Neural cell (in vitro differentiated cells): ENCODE results near the gene THADA. TPM values are rescaled to one million over a fixed set of nuclear protein-coding genes. Genes with fewer than 3 reads are reported as not detected.

Source experiments
- H2AFZ ChIP-seq: fragments of 200-600, 300-800 bp; sonication (generic), shearing (Covaris generic); 2 replicates; pipeline ENCODE4 v1.6.0; 2014; ENCODE audit warnings: low read depth, mild to moderate bottlenecking, antibody characterized with exemption, low read length, moderate library complexity
- H3F3A ChIP-seq: fragments of 200-600 bp; shearing (Covaris generic); 2 replicates; pipeline ENCODE4 v1.6.1; 2016; ENCODE audit warnings: mild to moderate bottlenecking, moderate library complexity, mixed read lengths, antibody characterized with exemption, low read length; ENCODE audit not compliant: insufficient read depth, poor library complexity, severe bottlenecking
- H3K27ac ChIP-seq: fragments of 200-600, 300-800 bp; sonication (generic), shearing (Covaris generic); 2 replicates; pipeline ENCODE4 v1.5.1; 2014; ENCODE audit warnings: mild to moderate bottlenecking, low read length, moderate library complexity
- H3K27me3 ChIP-seq: fragments of 300-800, 200-600 bp; sonication (generic), shearing (Covaris generic); 2 replicates; pipeline ENCODE4 v1.6.0; 2014; ENCODE audit warnings: mild to moderate bottlenecking, low read depth, low read length, moderate library complexity; ENCODE audit not compliant: insufficient read depth
- H3K36me3 ChIP-seq: fragments of 300-800, 200-600 bp; sonication (generic), shearing (Covaris generic); 2 replicates; pipeline ENCODE4 v1.5.1; 2014; ENCODE audit warnings: mild to moderate bottlenecking, antibody characterized with exemption, low read length, moderate library complexity; ENCODE audit not compliant: insufficient read depth
- H3K4me2 ChIP-seq: fragments of 300-800, 200-600 bp; sonication (generic), shearing (Covaris generic); 2 replicates; pipeline ENCODE4 v1.6.0; 2014; ENCODE audit warnings: mild to moderate bottlenecking, low read length
- H3K4me3 ChIP-seq: fragments of 300-800, 200-600 bp; sonication (generic), shearing (Covaris generic); 2 replicates; pipeline ENCODE4 v1.5.1; 2014; ENCODE audit warnings: mild to moderate bottlenecking, low read length, moderate library complexity
- H3K79me2 ChIP-seq: fragments of 200-600 bp; shearing (Covaris generic); replicated peaks from 2 replicates; pipeline ENCODE4 v1.6.0; 2014; ENCODE audit warnings: mild to moderate bottlenecking, low read length, moderate library complexity; ENCODE audit not compliant: insufficient read depth
- H3K9ac ChIP-seq: fragments of 300-800, 200-600 bp; sonication (generic), shearing (Covaris generic); 2 replicates; pipeline ENCODE4 v1.6.1; 2016; ENCODE audit warnings: mild to moderate bottlenecking, low read length, mixed read lengths
- H3K9me2 ChIP-seq: fragments of 200-600 bp; shearing (Covaris generic); 2 replicates; pipeline ENCODE4 v1.6.1; 2016; ENCODE audit warnings: mild to moderate bottlenecking, low read length, mixed read lengths; ENCODE audit not compliant: insufficient read depth
- H3K9me3 ChIP-seq: fragments of 200-600, 300-800 bp; sonication (generic), shearing (Covaris generic); 2 replicates; pipeline ENCODE4 v1.6.1; 2016; ENCODE audit warnings: mild to moderate bottlenecking, mixed run types, low read length, moderate library complexity, mixed read lengths
- H4K20me1 ChIP-seq: fragments of 200-600 bp; shearing (Covaris generic); 2 replicates; pipeline ENCODE4 v1.6.1; 2016; ENCODE audit warnings: mild to moderate bottlenecking, mixed run types; ENCODE audit not compliant: insufficient read depth
- CTCF ChIP-seq: fragments of 450-650 bp; IDR thresholded peaks from 2 replicates; pipeline ENCODE4 v1.5.1; 2014; ENCODE audit warnings: antibody characterized with exemption, mild to moderate bottlenecking, moderate library complexity; ENCODE audit not compliant: poor library complexity, severe bottlenecking
- EP300 ChIP-seq: fragments of 450-650 bp; conservative IDR thresholded peaks from 2 replicates; pipeline ENCODE4 v1.6.1; 2014; ENCODE audit warnings: antibody characterized with exemption, mild to moderate bottlenecking, moderate library complexity; ENCODE audit not compliant: poor library complexity, severe bottlenecking
- EZH2 ChIP-seq: fragments of 200-600, 300-800 bp; shearing (Covaris generic), sonication (generic); IDR thresholded peaks from 2 replicates; pipeline ENCODE4 v1.6.1; 2014; ENCODE audit warnings: antibody characterized with exemption, low read length, borderline replicate concordance, mild to moderate bottlenecking; ENCODE audit not compliant: insufficient read depth, poor library complexity, severe bottlenecking
- MXI1 ChIP-seq: fragments of 450-650 bp; conservative IDR thresholded peaks from 2 replicates; pipeline ENCODE4 v1.6.1; 2014; ENCODE audit warnings: antibody characterized with exemption, mild to moderate bottlenecking; ENCODE audit not compliant: poor library complexity, severe bottlenecking
- POLR2AphosphoS5 ChIP-seq: IDR thresholded peaks from 2 replicates; pipeline ENCODE4 v1.6.1; 2012
- RAD21 ChIP-seq: fragments of 450-650 bp; conservative IDR thresholded peaks from 2 replicates; pipeline ENCODE4 v1.6.1; 2014; ENCODE audit warnings: antibody characterized with exemption, mild to moderate bottlenecking, moderate library complexity
- SMC3 ChIP-seq: fragments of 450-650 bp; conservative IDR thresholded peaks from 2 replicates; pipeline ENCODE4 v1.6.1; 2014; ENCODE audit warnings: antibody characterized with exemption, mild to moderate bottlenecking, moderate library complexity; ENCODE audit not compliant: poor library complexity
- TAF1 ChIP-seq: IDR thresholded peaks from 2 replicates; pipeline ENCODE4 v1.6.1; 2012; ENCODE audit warnings: low read depth
- polyA plus RNA-seq: library from polyadenylated mRNA; depleted of rRNA; stranded (reverse); fragments of >200 nt; gene quantifications from 2 replicates; pipeline ENCODE4 v1.2.3, GENCODE V29; 2014
- TF ChIP-seq, protein P1 (sequence below): IDR thresholded peaks from 2 replicates; pipeline ENCODE4 v1.6.1; 2012; ENCODE audit warnings: borderline replicate concordance

THADA gene
- polyA plus RNA-seq, 1 donor from 2014 or later, result 8.5 TPM

GRCh38 chr2:43622931-43623451, 27.2 kb upstream of the THADA start:
- H3K9me2 ChIP-seq, result no peaks in the 10 kb centered on the region
- no peak overlapping the region for H3K4me2 ChIP-seq
- H3F3A ChIP-seq, result no peaks in the 10 kb centered on the region
- H4K20me1 ChIP-seq, result no peaks in the 10 kb centered on the region
- no peak for TF ChIP-seq POLR2AphosphoS5
- TF ChIP-seq MXI1, result no peak
- no peak for TF ChIP-seq EZH2
- TF ChIP-seq SMC3, result no peak
- TF ChIP-seq EP300, result no peak
- no peak for TF ChIP-seq TAF1
- no peak for TF ChIP-seq CTCF
- TF ChIP-seq RAD21, result no peak
- TF ChIP-seq, protein P1, sequence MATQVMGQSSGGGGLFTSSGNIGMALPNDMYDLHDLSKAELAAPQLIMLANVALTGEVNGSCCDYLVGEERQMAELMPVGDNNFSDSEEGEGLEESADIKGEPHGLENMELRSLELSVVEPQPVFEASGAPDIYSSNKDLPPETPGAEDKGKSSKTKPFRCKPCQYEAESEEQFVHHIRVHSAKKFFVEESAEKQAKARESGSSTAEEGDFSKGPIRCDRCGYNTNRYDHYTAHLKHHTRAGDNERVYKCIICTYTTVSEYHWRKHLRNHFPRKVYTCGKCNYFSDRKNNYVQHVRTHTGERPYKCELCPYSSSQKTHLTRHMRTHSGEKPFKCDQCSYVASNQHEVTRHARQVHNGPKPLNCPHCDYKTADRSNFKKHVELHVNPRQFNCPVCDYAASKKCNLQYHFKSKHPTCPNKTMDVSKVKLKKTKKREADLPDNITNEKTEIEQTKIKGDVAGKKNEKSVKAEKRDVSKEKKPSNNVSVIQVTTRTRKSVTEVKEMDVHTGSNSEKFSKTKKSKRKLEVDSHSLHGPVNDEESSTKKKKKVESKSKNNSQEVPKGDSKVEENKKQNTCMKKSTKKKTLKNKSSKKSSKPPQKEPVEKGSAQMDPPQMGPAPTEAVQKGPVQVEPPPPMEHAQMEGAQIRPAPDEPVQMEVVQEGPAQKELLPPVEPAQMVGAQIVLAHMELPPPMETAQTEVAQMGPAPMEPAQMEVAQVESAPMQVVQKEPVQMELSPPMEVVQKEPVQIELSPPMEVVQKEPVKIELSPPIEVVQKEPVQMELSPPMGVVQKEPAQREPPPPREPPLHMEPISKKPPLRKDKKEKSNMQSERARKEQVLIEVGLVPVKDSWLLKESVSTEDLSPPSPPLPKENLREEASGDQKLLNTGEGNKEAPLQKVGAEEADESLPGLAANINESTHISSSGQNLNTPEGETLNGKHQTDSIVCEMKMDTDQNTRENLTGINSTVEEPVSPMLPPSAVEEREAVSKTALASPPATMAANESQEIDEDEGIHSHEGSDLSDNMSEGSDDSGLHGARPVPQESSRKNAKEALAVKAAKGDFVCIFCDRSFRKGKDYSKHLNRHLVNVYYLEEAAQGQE, result no peak
- H3K36me3 ChIP-seq, result no peaks in the 10 kb centered on the region
- no peak overlapping the region for H2AFZ ChIP-seq
- H3K9ac ChIP-seq, result no peak overlapping the region
- no peaks in the 10 kb centered on the region for H3K27me3 ChIP-seq
- no peak overlapping the region for H3K4me3 ChIP-seq
- no peak overlapping the region for H3K27ac ChIP-seq
- H3K9me3 ChIP-seq, result no peaks in the 10 kb centered on the region
- no peaks in the 10 kb centered on the region for H3K79me2 ChIP-seq

DNA sequence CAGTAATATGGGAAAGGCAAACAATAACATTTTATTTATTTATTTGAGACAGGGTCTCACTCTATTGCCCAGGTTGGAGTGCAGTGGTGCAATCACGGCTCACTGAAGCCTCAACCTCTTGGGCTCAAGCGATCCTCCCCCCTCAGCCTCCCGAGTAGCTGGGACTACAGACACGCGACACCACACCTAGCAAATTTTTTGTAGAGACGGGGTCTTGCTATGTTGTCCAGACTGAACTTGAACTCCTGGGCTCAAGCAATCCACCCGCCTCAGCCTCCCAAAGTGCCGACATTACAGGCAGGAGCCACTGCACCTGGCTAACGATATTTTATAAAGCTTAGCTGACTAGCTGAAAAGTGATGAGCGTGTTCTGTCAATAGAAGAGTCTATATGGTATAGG, 23.7 kb upstream of the THADA start:
- no peak overlapping the region for H3K9ac ChIP-seq
- H2AFZ ChIP-seq, result no peak overlapping the region
- TF ChIP-seq SMC3, result no peak
- TF ChIP-seq POLR2AphosphoS5, result no peak
- TF ChIP-seq CTCF, result no peak
- TF ChIP-seq, protein P1, result no peak
- TF ChIP-seq EP300, result no peak
- no peak for TF ChIP-seq MXI1
- no peak for TF ChIP-seq TAF1
- TF ChIP-seq RAD21, result no peak

More for the DNA sequence above, 23.7 kb upstream of the THADA start:
- Histone ChIP-seq H3K4me2 (no peak overlapping the region), H3K36me3 (no peaks in the 10 kb centered on the region), H3K27ac (no peak overlapping the region), H3K9me2 (no peaks in the 10 kb centered on the region), H3K79me2 (no peaks in the 10 kb centered on the region), H4K20me1 (no peaks in the 10 kb centered on the region), H3K4me3 (no peak overlapping the region), H3K27me3 (no peaks in the 10 kb centered on the region), H3K9me3 (no peaks in the 10 kb centered on the region), H3F3A (no peaks in the 10 kb centered on the region)
